ENCODE measurements around the gene UTF1. TPM values are rescaled to one million over a fixed set of nuclear protein-coding genes. Genes with fewer than 3 reads are reported as not detected.
A peak's percentile ranks its signal among the peaks of the same experiment; 100 is the strongest.

The UTF1 gene
- total and polyA plus RNA-seq, 10 donors, result 0.10 to 0.54 (median 0.32) TPM; not detected in 4

- WGBS, 5 donors, result 36 to 44% (median 38%) methylated on average over 12 to 21 of the region's 21 CpGs; no CpG with 5 or more reads in 1 of the 5 donors
- H3K36me3 ChIP-seq, result peaks cover 0 to 9% (median 2%) of the 10 kb centered on the region in 6 donors
- peaks cover 0 to 14% (median 0%) of the 10 kb centered on the region in 7 donors for H3K27me3 ChIP-seq (replicated peaks in 1 of 7)
- intact Hi-C loops (cut with DNase I; ENCODE audit: low total_unique reads), result loop anchor here (10.0 kb wide), 1 partner anchor 113 kb away; no protein-coding TSS in a partner anchor
- peaks cover 29 to 70% (median 57%) of the 10 kb centered on the region in 6 donors for H3K4me1 ChIP-seq
- H3K27ac ChIP-seq, result peak overlapping the region; percentile 45 to 89 (median 71)
- DNase-seq, result peak; percentile 90
- peak overlapping the region in 4 of 8 donors; percentile 12 to 54 (median 21) for H3K4me3 ChIP-seq
- H3K9me3 ChIP-seq, result no peaks in the 10 kb centered on the region
- no peak for TF ChIP-seq POLR2A (IDR thresholded peaks at IDR 0.05)
- no peak for TF ChIP-seq CTCF (IDR thresholded peaks at IDR 0.05 in 8 of 11, conservative IDR thresholded peaks at IDR 0.05 in 3 of 11)
- TF ChIP-seq POLR2AphosphoS5 (IDR thresholded peaks at IDR 0.05), result no peak
These were observed 28.2 kb downstream of the UTF1 start for GRCh38 chr10:133258066-133258817.

GRCh38 chr10:133258818-133259601 is 29.0 kb downstream of the UTF1 start:
- H3K9me3 ChIP-seq, result no peaks in the 10 kb centered on the region
- intact Hi-C loops (cut with DNase I; ENCODE audit: low total_unique reads), result loop anchor here (10.0 kb wide), 1 partner anchor 114 kb away; no protein-coding TSS in a partner anchor
- H3K27ac ChIP-seq, result peak overlapping the region; percentile 45 to 89 (median 71)
- 17 to 28% (median 19%) methylated on average over 14 to 24 of the region's 24 CpGs for WGBS, 5 donors
- H3K36me3 ChIP-seq, result peaks cover 0 to 15% (median 2%) of the 10 kb centered on the region in 6 donors
- peak; percentile 62 to 82 (median 69) for TF ChIP-seq POLR2AphosphoS5 (IDR thresholded peaks at IDR 0.05)
- TF ChIP-seq POLR2A (IDR thresholded peaks at IDR 0.05), result no peak
- no peak for TF ChIP-seq CTCF (IDR thresholded peaks at IDR 0.05 in 8 of 11, conservative IDR thresholded peaks at IDR 0.05 in 3 of 11)
- peaks cover 29 to 73% (median 61%) of the 10 kb centered on the region in 6 donors for H3K4me1 ChIP-seq
- peak; percentile 91 for DNase-seq
- H3K4me3 ChIP-seq, result peak overlapping the region in 1 of 8 donors; percentile 54
- H3K27me3 ChIP-seq (replicated peaks in 1 of 7), result peaks cover 0 to 13% (median 0%) of the 10 kb centered on the region in 7 donors

- Histone ChIP-seq H3K4me1 (peaks cover 29 to 78% (median 67%) of the 10 kb centered on the region in 6 donors), H3K27me3 (replicated peaks in 1 of 7) (peaks cover 0 to 8% (median 0%) of the 10 kb centered on the region in 7 donors), H3K9me3 (no peaks in the 10 kb centered on the region), H3K36me3 (peaks cover 0 to 15% (median 2%) of the 10 kb centered on the region in 6 donors), H3K4me3 (peak overlapping the region in 1 of 8 donors; percentile 54), H3K27ac (peak overlapping the region in 7 of 8 donors; percentile 61 to 89 (median 71))
- DNase-seq, result no peak
- WGBS, 5 donors, result 46 to 67% (median 56%) methylated on average over 8 to 12 of the region's 12 CpGs
- TF ChIP-seq POLR2AphosphoS5 (IDR thresholded peaks at IDR 0.05) (no peak), CTCF (IDR thresholded peaks at IDR 0.05 in 8 of 11, conservative IDR thresholded peaks at IDR 0.05 in 3 of 11) (no peak)
- intact Hi-C loops (cut with DNase I; ENCODE audit: low total_unique reads), result loop anchor here (10.0 kb wide), 1 partner anchor 115 kb away; no protein-coding TSS in a partner anchor
These were observed 29.6 kb downstream of the UTF1 start for GRCh38 chr10:133259602-133259989.
